Tongue (tissue), 2 donors: ENCODE data around the gene NEK5. TPM values are rescaled to one million over a fixed set of nuclear protein-coding genes. Genes with fewer than 3 reads are reported as not detected.
"Not testable (repeated sequence)": the region's sequence is repeated elsewhere in the genome, so short reads cannot be mapped to it uniquely, and the experiment has no call there.

ENCODE experiments used
- DNase-seq: peaks from one replicate; pipeline ENCODE4 v3.0.0-alpha.2; 2015
- total RNA-seq: library from RNA; depleted of rRNA; stranded (reverse); fragments of >200 nt; gene quantifications from one replicate; pipeline ENCODE4 v1.2.3, GENCODE V29; 2014

NEK5 gene
- total RNA-seq, 1 donor from 2014 or later = 0.72 TPM

DNA sequence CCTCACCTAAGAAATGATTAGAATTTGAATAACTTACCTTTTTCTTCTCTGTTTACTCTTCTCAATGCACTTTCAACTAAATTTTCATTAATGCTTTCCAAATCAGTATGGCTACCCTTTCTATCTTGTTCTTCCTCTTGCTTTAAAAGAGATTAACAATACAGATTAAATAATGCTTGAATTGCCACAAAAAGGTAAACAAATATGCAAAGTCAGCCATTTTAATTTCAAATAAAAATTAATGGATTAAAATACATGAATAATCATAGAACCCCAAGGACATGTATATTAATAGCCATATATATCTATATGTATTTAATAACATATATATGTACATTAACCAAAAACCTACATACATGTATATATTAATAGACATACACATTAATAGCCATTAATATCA lies 7.9 kb upstream of the NEK5 start:
- no peak for DNase-seq

DNA sequence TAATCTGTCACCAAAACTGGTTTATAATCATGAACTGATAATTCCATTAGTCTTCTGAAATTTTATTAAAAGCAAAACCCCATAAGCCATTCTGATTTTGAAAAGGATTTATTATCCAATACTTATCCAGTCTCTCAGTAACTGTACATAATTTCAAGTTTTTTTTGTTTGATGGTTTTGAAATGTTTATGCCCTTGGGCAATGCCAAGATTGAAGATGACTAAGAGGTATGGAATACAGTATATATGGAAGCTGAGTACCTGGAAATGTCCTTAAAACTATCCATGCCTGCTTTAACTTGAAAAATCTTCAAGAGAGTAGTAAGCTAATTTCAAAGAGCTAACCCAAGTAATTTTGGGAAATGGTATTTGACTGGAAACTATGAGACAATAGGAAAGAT lies 1.8 kb upstream of the NEK5 start:
- DNase-seq = no peak

DNA sequence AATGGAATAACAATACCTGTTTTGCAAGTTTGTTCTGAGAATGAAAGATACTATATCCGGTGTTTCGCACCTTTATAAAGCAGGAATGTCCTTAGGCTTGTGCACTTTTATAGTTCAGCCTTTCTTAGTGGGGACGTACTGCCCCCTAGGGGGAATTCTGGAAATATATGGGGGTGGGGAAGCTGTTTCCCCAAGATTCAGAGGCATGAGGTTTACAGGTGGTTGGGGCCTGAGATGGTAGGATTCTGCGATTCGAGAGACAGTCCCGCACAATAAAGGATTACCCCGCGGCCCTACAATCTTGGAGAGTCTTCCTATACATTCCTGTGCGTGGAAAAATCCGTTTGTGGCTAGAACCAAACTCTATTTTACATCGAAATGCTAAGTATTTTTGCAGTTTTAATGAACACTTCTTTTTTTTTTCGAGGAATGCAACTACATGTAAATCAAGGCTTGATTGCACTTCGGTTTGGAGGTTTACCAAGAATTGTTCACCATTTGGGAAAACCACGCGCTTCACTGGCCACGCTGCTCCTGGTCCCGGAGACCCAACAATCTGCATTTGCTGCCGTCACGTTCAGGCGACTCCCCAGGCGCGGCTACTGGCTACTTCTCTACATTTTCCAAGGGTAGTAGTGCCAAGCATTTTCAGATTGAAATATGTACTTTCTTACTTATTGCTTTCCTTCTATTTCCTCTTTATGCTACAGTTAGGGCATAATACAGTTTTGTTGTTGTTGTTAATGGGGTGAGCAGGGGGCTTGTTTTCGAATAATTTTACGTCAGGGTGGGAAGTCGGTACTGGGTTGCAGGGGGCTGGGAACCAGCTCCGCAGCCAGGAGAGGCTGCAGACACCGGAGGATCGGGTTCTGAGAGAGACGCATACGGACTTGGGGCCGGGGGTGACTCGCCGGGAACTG lies 830 bp downstream of the NEK5 start:
- peak; percentile 89 for DNase-seq

DNA sequence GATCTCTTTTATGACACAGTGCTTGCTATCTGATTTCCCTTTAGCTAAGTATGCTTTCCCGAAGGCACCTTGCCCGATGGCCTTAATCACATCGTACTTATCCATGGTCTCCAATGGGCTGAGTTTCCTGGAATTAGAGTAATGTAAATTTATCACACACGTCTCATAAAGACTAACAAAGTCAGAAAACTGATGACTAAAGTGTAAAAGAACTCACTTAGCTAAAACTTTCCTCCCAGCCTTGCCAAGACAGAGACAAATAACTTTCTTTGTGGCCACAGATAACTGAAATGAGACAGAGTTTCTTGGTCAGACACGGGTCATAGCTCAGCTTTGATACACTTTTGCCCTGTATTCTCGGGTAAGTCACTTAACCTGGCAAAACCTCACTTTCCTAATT lies 1.5 kb downstream of the NEK5 start:
- no peak for DNase-seq

DNA sequence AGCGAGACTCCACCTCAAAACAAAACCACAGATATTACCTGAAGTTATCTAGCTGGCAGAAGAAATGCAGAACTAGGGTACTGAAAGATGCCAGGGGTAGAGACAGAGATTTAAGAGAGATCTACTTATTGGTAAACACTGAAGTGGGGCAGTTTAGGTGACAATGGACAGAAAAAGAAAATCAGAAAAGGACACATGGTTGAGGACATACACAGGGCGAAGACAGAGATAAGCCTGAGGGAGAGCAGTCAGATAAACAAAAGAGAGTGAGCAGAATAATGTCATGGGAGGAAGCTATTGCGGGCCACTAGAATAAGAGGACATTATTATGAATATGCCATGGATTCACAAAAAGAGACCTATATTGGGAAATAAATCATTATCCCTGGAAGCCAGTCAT lies 3.3 kb downstream of the NEK5 start:
- DNase-seq = no peak

DNA sequence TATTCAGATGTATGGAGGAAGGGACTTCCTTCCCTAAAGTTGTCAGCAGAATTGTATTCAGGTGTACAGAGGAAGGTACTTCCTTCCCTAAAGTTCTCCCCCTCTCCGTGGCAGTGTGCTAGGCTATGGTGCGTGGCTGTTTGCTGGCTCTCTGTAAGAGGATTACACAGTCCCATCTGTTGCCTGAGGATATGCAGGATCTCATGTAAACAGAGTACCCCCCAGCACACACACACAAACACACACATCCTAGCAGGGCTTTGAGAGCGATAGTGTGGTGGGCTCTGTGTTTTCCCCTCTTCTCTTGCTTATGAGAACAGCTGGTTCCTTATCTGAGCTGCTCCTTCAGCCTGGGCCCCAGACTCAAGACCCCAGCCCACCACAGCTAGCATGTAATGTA lies 10.3 kb downstream of the NEK5 start:
- no peak for DNase-seq

DNA sequence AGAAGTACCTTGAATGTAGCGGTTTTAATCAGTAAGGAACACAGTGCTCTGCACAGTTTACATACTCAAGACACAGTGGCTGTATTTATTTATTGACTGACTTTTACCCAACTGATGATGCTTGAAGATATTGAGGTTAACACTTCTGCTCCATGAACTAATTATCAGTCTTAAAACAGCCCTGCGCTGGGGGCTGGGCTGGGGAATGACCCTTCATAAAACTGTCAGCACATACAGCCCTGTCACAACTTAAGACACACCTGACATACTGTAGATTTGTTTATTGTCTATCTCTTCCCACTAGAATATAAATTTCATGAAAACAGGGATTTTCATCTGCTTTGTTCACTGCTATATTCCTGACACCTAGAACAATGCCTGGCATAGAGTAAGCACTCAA lies 10.8 kb downstream of the NEK5 start:
- no peak for DNase-seq

DNA sequence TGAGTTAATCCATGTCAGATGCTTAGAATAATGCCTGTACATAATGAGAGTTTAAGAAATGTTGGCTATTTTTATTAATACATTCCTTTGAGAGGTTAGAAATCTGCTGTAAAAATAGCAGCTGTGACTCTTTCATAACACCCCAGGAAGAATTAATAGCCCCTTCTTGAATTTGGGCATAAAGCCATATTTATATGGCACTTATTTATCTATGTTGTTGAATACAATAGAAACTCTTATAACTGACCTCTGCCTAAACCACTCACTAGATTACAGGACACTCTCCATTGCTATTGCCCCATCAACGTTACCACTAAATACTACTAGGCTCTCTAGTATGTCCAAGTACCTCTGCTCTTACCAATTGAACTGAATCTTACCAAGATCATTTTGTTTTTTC lies 16.3 kb downstream of the NEK5 start:
- DNase-seq = no peak

DNA sequence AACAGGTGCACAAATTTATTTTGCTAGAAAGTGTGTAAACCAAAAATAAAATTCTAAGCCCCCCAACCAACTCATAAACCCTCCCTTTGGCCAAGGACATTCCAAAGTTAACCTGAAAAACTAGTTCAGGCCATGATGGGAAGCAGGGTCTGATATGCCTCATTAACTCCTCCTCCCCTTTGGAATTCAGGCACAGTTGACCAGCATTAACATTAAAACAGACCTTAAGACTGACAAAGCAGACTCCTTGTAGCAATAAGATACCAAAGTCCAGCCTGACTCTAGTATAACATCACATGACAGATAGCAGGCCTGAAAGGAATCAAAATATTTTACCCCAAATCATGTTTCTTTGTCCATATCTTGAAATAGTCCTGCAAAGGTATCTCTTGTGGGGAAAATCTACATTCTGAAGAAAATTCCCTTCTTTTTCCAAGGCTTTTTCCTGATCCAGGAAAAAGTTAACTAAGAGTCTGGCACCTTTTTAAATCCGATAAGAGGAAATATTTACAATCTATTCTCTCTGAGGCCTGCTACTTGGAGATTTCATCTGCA lies 19.7 kb downstream of the NEK5 start:
- no peak for DNase-seq

DNA sequence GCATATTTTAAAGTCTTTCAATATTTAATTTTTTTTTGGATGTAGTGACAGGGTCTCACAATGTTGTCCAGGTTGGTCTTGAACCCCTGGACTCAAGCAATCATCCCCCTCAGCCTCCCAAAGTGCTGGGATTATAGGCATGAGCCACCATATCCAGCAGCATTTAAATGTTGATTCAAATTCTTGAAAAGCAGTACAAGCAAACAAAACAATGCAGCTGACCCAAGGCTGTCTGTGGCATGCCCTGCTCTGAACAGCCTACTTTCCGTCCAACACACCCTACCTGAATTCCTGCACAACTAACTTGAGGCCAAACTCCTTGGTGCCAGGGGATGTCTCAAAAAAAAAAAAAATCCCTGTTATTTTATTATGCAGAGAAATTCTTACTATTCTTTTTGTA lies 23.0 kb downstream of the NEK5 start:
- DNase-seq = no peak

DNA sequence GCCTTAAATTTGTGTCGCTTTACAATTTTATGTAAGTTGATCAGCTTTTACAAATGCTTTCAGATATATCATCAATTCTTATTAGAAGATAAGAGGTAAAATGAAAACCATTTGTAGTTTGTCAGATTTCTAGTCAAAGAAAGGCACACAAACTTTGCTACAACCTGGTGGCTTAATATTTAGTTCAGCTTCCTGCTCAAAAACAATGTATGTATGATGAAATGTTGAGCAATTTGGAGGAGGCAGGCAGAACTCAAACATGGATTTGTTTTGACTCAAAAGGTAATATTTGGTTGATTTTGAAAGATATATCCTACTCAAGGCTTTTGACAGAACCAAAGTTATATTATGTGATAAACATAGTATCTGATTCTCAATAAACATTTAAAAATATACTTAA lies 24.2 kb downstream of the NEK5 start:
- DNase-seq = no peak

DNA sequence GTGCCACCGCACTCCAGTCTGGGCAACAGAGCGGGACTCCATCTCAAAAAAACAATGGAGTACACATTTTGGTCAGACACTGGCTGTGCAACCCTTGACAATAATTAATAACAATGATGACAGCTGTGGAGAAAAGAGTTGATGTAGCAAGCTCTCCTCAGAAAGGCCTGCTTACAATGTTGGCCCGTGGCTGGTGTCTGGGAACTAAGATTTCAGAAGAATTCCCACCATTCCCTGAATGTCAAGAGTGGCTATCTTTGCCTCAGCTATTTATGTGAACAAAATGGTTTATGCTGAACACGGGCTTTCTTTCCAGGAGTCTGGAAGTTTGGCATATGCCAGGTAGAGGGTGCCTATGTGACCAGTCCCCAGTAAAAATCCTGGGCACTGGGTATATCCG lies 25.5 kb downstream of the NEK5 start:
- DNase-seq = no peak

DNA sequence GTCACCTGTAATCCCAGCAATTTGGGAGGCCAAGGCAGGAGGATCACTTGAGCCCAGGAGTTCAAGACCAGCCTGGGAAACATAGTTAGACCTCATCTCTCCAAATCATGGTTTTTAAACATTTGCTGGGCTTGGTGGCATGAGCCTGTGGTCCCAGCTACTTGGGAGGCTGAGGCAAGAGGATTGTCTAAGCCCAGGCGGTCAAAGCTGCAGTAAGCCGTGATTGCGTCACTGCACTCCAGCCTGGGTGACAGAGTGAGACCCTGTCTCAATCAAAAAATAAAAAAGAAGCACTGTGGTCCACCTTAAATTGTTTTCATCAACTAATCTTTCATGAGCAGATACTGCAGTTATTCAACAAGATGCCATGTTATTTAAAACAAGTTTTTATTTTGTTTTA lies 26.4 kb downstream of the NEK5 start:
- not testable (repeated sequence) for DNase-seq

DNA sequence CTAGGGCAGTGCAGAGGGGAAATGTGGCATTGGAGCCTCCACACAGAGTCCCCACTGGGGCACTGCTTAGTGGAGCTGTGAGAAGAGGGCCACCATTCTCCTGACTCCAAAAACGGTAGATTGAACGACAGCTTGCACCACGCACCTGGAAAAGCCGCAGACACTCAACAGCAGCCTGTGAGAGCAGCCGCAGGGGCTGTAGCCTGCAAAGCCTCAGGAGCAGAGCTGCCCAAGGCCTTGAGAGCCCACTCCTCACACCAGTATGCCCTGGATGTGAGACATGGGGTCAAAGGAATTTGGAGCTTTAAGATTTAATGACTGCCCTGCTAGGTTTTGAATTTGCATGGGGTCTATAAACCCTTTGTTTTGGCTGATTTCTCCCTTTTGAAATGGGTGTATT lies 31.7 kb downstream of the NEK5 start:
- DNase-seq = no peak

DNA sequence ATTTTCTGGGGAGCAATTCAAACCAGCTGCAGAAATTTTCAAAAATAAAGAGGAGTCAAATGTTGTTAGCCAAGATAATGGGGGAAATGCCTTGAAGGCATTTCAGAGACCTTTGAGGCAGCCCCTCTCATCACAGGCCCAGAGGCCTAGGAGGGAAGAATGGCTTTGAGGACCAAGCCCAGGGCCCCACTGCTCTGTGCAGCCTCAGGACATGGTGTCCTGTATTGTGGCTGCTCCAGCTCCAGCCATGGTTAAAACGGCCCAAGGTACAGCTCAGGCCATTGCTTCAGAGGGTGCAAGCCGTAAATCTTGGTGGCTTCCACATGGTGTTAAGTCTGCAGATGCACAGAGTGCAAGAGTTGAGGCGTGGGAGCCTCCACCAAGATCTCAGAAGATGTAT lies 32.1 kb downstream of the NEK5 start:
- no peak for DNase-seq

DNA sequence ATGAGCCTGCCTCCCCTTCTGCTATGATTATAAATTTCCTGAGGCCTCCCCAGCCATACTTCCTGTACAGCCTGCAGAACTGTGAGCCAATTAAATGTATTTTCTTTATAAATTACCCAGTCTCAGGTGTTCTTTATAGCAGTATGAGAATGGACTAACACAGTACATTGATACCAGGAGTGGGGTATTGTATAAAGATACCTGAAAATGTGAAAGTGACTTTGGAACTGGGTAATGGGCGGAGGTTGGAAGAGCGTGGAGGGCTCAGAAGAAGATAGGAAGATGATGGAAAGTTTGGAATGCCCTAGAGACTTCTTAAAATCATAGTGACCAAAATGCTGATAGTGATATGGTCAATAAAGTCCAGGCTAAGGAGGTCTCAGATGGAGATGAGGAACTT lies 32.8 kb downstream of the NEK5 start:
- no peak for DNase-seq

DNA sequence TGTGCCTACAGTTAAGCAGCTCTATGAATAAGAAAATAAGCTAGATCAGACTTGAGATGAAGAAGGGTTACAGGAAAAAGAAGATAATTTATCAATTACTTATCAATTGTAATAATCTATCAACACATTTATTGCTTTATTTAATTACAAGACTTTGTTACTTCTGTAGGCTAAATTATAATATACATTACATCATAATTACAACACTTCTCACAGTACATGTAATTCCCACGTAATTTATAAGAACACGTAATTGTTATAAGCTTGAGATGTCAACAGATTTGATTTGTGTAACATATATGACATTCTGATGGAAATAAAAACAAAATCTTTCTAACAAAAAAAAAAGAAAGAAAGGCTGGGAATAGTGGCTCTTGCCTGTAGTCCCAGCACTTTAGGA lies 36.8 kb downstream of the NEK5 start:
- no peak for DNase-seq

DNA sequence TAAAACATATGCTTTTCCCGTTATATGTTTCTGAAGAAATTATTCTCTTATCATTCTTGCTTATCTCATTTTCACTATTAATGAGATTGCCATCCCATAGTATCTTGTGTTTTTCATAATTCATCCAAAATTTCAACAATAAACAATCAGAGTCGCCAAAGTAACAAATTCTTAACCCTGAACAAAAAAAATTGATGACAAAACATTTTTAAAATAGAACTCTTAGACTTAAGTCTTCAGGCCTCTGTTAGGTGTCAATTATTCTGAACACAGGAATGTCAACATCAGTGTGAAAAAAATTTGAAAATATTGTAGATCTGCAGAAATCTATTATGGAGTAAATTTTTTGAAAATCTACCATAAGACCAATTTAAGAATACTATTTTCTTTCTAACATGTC lies 37.4 kb downstream of the NEK5 start:
- no peak for DNase-seq

DNA sequence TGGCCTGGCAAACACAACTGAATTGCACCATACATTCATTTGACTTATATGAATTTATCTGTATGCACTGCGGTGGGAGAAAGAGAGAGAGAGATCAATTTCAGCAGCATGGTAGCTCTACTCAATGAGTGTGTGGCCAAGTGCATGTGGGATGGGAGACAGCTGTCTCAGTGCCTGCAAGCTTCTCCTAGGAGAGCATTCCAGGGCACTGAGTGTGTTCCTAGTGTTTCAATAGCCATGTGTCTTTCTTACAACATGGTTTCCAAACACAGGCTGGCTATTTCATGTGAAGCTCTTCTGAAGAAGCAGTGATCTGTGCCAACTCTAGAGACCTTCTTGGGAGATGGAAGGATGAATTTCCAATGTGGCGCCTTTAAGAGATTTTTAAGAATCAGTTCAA lies 43.5 kb downstream of the NEK5 start:
- DNase-seq = peak; percentile 61

DNA sequence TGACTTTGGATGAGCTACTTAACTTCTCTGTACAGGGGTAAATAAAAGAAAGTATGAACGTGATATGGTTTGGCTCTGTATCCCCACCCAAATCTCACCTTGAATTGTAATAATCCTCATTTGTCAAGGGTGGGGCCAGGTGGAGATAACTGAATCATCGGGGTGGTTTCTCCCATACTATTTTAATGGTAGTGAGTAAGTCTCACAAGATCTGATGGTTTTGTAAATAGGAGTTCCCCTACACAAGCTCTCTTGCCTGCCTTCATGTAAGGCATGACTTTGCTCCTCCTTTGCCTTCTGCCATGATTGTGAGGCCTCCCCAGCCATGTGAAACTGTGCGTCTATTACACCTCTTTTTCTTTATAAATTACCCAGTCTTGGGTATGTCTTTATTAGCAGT lies 43.9 kb downstream of the NEK5 start:
- not testable (repeated sequence) for DNase-seq

DNA sequence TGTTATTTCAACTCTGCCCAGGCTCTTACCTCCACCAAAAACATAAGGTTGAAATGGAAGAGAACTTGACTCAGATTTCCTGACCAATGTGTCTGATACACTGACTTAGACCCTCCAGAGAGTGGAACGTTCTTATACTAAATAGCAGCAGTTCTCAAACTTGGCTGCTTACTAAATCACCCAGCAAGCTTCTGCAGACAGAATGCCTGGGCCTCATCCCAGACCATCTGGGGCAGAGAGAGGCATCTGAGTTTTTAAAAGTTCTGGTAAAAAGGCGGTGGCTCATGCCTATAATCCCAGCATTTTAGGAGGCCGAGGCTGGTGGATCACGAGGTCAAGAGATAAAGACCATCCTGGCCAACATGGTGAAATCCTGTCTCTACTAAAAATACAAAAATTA lies 46.3 kb downstream of the NEK5 start:
- DNase-seq = no peak

DNA sequence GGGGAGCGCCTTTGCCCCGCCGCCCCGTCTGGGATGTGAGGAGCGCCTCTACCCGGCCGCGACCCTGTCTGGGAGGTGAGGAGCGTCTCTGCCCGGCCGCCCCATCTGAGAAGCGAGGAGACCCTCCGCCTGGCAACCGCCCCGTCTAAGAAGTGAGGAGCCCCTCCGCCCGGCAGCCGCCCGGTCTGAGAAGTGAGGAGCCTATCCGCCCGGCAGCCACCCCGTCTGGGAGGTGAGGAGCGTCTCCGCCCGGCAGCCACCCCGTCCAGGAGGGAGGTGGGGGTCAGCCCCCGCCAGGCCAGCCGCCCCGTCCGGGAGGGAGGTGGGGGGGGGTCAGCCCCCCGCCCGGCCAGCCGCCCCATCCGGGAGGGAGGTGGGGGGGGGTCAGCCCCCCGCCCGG lies 49.0 kb downstream of the NEK5 start:
- DNase-seq = not testable (repeated sequence)

DNA sequence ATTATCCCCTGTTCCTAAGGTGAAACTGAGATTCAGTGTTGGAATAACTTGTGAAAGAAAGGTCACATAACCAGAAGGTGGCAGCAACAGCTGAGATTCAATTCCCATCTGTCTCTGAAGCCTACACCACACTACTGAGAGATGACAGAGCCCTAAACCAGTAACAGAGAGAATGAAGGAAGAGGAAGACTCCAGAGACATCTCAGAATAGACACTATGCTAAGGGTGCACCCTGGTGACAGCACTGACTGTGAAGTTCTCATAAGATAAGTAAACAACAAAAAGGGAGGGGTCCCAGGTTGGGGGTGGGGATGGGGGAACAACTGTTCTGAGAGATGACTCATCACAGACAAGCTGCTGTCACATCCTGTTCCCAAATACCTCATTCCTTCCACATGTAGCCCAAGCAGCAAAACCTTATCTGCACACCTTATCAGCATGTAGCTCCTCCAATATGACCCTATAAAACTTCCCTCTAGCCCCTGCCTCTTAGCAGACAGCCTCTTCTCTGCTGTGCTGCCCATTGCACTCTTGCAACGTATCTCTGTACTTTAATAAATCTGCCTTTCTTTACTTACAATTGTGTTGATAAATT lies 57.8 kb downstream of the NEK5 start:
- peak; percentile 2 for DNase-seq

DNA sequence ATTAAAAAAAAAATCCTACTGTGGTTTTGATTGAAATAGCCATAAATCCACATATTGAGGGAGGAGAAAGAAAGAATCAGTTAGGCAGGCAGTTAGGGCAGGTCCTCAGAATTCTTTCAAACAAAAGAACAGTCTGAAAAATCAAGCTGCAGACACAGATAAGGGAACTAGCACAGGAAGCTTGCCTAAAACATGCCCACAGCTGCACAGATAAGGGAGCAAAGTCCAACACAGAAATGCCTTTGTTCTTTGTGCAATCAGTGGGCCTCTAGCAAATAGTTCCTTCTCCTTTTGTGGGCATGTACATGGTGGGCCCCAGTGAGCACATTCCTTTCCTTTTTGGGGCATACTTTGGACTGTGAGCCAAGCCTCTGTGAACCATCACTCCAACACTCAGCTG lies 61.6 kb downstream of the NEK5 start:
- no peak for DNase-seq
